ENCODE data around the gene MED12L.

MED12L gene

GRCh38 chr3:151275091-151275490 lies 189.6 kb downstream of the MED12L start:
- no peak overlapping the region for H3K4me3 ChIP-seq (ENCODE audit: low read depth, low read length)
- no peak for TF ChIP-seq CTCF (IDR thresholded peaks at IDR 0.05; ENCODE audit: low read depth, low read length)

GRCh38 chr3:151276038-151276686 lies 190.7 kb downstream of the MED12L start:
- no peak for TF ChIP-seq CTCF (IDR thresholded peaks at IDR 0.05; ENCODE audit: low read depth, low read length)
- no peak overlapping the region for H3K4me3 ChIP-seq (ENCODE audit: low read depth, low read length)

- TF ChIP-seq CTCF (IDR thresholded peaks at IDR 0.05; ENCODE audit: low read depth, low read length), result no peak
- no peak overlapping the region for H3K4me3 ChIP-seq (ENCODE audit: low read depth, low read length)
Observed at GRCh38 chr3:151276687-151277042, 191.2 kb downstream of the MED12L start.

- H3K4me3 ChIP-seq (ENCODE audit: low read depth, low read length), result no peak within 1 kb of the TSS
- no peak for TF ChIP-seq CTCF (IDR thresholded peaks at IDR 0.05; ENCODE audit: low read depth, low read length)
Observed at GRCh38 chr3:151278230-151278629, 192.8 kb downstream of the MED12L start, which contains the start of gene P2RY14. TSS of gene P2RY14 (minus strand) at chr3:151278542. CDS start at chr3:151214316, 64,226 bp downstream.

GRCh38 chr3:151281671-151282324 lies 196.3 kb downstream of the MED12L start:
- no peak overlapping the region for H3K4me3 ChIP-seq (ENCODE audit: low read depth, low read length)
- no peak for TF ChIP-seq CTCF (IDR thresholded peaks at IDR 0.05; ENCODE audit: low read depth, low read length)

- no peak; the same call in 1 of the 2 replicates for TF ChIP-seq CTCF (IDR thresholded peaks at IDR 0.05; ENCODE audit: low read depth, low read length)
- H3K4me3 ChIP-seq (ENCODE audit: low read depth, low read length), result no peak overlapping the region
Observed at GRCh38 chr3:151282921-151283320, 197.5 kb downstream of the MED12L start.

GRCh38 chr3:151283387-151283786 lies 197.9 kb downstream of the MED12L start:
- no peak for TF ChIP-seq CTCF (IDR thresholded peaks at IDR 0.05; ENCODE audit: low read depth, low read length)
- no peak overlapping the region for H3K4me3 ChIP-seq (ENCODE audit: low read depth, low read length)
